ENCODE measurements around the gene TRPM3.

TRPM3 gene

DNA sequence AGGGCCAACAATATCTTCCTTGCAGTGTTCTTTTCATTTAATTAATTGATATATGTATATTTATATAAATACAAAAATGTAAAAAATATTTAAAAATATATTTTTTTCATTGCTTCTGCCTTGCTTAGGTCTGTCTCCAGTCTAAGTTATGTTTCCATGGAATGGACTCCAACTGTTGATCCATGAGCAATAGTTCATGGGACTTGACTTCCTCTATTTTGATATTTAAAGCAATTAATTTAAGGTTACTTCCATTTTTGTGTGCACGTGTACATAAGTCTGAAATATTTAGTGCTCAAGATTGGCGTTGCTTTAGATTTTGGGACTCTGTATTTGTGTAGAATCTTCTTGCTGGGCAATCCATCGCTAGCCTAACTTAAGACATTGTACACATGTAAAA, 551.6 kb downstream of the TRPM3 start:
- DNase-seq, result no peak

DNA sequence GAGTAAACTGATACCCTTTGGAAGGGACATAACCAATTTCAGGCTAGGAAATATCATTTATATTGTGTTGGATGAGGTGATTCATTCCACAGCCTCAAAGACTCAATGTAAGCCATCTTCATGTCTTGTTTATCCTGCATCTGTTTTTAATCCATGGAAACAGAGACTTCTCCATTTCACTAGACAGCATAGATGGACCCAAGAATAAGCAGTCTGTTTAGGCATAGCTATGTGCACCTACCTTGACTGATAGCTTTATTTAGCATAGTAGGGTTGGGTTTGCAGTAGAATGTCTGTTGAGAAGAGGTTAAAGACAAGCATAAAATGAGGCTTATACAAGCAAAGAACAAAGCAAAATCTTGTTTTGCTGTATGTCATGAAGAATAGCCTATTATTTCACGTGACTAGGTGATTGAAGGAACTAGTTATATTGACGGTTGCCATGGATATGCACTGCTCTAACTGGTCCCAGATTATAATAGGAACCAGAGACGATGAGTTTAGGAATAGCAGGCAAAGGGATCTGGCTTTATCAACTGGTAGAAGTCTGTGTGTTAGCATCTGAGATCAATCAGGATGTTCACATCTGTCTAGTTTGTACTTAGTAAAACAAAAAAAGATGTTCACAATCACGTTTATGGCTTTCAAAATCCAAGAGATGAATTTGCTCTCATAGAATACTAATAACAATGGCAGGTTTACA, 552.2 kb downstream of the TRPM3 start:
- DNase-seq, result no peak

GRCh38 chr9:70567511-70567910, 553.9 kb downstream of the TRPM3 start:
- DNase-seq, result no peak

GRCh38 chr9:70566751-70567150, 554.7 kb downstream of the TRPM3 start:
- no peak for DNase-seq

GRCh38 chr9:70566066-70566465, 555.4 kb downstream of the TRPM3 start:
- no peak for DNase-seq

DNA sequence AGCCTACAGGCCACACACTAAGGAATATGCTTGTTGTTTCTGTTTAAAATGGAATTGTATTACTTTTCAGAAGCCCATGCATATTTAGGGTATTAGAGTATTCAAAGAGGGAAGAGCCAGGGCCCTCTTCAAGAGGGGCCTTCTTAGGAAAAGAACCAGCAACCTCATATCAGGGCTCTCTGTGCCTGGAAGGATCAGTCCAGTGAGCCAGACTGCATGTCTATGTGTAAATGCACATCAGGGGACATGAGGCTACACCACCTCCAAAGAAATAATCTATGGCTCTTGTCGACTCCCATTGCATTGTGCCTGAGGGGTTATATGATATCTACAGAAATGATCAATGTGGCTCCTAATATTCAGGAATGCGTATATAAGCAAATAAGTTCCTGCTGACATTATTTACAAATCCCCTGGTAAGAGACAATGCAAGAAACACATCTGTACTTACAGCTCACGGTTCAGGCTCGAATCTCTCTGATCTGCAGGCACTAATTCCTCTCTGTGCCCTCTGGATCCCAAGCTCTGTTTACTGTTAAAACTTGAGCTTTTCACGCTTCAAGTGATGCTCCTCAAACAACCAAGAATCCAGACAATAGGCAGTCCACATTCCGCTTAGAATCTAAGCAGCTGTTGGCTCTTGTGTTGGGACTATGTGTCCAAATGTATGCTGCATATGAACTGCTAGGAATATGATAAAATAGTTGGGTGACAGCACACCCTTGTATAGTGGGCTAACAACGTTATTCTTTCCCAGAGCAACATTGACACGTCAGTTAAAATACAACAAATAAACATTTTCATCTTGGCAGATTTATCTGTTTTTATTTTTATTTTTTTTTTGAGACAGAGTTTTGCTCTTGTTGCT, 556.7 kb downstream of the TRPM3 start:
- DNase-seq, result no peak

- DNase-seq, result no peak
These were observed 557.8 kb downstream of the TRPM3 start for GRCh38 chr9:70563431-70564204.

DNA sequence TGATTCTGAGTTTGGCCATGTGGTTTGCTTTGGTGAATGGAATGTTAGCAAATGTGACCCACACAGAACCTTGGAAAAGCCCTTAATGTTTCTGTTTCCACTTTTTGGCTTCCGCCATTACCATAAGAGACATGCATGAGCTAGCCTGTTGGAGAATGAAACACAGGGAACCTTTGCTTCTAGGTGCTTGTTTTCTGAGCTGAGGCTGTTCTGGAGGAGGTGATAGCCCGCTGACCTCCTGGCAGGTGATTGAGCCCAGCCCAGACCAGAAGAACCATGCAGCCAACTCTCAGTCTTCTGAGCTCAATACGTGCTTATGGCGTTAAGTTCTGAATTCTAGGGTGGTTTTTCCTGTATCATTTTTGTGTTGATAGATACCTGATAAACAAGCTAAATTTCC, 558.4 kb downstream of the TRPM3 start:
- no peak for DNase-seq

DNA sequence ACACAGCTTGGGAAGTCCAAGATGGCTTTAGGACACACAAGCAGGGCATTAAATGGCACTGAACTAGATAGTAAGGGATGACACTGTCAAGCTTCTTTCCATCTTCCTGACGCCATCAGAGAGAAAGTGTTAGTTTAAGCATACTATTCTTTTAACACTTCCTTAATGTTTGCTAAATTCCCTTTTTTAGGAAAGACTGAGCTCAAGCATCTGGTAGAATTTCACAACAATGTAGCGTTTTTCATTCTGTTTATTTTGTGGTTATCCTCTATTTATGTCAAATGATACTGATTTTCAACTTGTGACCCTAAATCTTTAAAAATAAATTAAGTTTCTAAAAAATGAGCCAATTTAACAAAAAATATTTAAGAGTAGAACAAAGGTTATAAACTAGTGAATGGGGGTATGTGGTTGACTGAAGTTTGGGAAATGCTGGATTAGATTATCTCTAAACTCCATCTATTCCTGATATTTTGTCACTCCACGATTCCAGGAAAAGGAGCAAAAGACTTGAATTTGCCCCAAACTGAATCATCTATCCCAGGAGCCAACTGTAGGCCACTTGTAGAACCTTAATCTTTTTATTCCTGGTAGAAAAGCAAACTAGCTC, 559.5 kb downstream of the TRPM3 start:
- DNase-seq, result no peak

DNA sequence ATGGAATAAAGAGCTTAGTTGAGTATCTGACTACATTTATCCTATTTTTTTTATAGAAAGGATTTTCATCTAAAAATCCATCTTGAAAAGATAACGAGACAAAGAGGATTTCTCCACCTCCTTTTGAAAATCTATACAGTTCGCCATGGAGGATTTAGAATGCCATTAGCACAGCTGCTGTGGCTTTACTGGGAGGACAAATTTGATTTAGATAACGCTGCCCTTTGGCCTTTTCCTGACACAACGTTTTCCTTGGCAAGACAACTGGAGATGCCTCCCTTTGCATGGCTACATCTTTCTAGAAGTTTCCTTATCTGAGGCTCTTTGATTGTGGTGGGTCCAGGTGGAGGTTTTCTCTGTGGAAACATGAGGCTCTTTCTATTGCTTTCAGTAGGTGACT, 560.3 kb downstream of the TRPM3 start:
- DNase-seq, result no peak

- no peak for DNase-seq
These were observed 562.3 kb downstream of the TRPM3 start for GRCh38 chr9:70559102-70559501.

DNA sequence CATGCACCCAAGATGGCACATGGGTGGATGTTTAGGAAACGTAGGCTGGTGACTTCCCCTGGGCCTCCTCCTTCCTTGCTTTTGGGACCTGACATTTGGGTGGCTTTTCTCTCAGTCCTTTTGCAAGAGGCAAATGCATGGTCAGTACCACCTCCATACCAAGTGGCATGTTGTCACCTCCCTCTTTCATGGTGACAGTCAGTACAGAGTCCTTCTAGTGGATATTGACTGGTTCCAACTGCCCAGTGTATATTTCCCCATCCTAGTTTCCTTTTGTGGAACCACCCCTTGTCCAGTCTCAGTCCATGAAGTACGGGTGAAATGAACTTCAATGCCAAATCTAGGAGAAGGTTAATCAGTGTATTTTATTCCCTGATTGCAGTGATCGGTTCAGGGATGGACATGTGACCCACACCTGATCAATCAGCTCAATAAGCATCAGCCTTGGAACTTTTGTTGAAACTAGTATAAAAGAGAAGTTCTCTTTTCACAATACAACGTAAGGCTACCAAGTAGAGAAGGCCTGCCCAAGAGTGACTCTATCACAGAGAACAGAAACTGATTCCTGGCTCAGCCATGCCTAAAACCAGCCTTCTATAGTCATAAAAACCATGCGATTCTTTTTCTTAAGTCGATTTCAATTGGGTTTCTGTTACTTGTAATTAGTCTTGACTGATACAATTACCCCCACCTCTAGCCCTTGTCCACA, 563.6 kb downstream of the TRPM3 start:
- DNase-seq, result no peak

- no peak for DNase-seq
These were observed 564.6 kb downstream of the TRPM3 start for GRCh38 chr9:70556771-70557170.

DNA sequence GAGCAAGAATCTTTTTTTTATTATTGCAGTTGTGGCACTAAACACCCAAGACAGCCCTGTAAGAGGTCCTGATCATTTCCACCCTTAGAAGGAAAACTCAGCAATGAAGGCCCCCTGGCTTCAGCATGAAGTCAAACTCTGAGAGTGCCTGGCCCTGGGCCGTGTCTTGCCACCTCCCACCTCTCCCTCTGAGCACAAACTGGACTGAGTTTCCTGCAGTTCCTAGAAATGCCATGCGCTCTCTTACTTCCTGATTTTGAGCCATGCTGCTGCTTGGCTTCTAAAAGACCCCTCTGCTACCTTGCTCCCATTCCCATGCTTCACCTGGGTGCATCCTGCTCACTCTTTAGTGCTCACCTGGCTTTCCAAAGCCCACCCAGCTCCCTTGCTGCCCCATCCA, 566.5 kb downstream of the TRPM3 start:
- no peak for DNase-seq

- DNase-seq, result no peak
These were observed 567.4 kb downstream of the TRPM3 start for GRCh38 chr9:70553707-70554673.

- DNase-seq, result no peak
These were observed 568.9 kb downstream of the TRPM3 start for GRCh38 chr9:70552561-70552960.

DNA sequence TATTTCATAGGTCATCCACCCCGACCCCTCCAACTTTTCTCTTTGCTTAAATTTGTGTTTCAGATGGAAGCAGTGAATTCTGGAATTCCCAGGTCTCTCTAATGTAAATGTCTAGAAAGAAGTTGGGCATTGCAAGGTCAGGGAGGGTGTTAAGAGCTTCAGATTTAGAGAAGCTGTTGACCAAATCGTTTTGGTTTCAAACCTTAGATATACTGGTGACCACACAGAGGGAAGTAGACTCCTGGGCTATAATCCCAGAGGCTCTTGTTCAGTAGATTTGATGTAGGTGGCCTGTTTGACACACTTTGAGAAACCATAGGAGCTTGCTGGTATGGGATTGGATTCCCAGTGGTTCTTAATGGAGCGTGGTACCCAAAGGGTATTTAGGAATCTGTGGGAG, 569.6 kb downstream of the TRPM3 start:
- DNase-seq, result no peak

GRCh38 chr9:70551396-70551795, 570.0 kb downstream of the TRPM3 start:
- no peak for DNase-seq

DNA sequence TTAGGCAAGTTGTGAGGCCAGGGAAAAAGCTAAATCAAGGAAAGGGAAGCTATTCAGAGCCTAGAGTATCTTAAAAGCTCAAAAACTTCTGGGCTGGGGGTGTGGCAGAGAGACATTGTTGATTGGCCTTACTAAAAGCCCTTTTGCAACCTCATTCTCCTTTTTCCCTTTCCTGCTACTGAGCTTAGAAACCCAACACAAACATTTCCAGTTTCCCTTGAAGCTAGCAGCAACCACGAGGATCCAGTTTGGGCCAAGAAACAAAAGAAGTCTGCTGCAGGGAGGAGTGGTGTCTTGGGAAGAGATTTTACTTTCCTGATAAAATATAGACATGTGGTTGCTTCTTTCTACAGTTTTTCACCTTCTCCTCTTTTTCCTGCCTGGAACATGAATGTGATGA, 571.5 kb downstream of the TRPM3 start:
- DNase-seq, result no peak

GRCh38 chr9:70542311-70542931, 579.0 kb downstream of the TRPM3 start:
- no peak for DNase-seq

- no peak for DNase-seq
These were observed 581.4 kb downstream of the TRPM3 start for GRCh38 chr9:70540016-70540415.

Data from NCI-H1436 treated with DMSO at 0.1 percent for 48 hours (cell line).